GM23338 (cell line): ENCODE measurements around the gene COP1. TPM values are rescaled to one million over a fixed set of nuclear protein-coding genes. Genes with fewer than 3 reads are reported as not detected.
A peak's percentile ranks its signal among the peaks of the same experiment; 100 is the strongest.

Source experiments
- ATAC-seq: fragments of 200-7000 bp; cut with Tn5 transposase; 3 replicates; pipeline ENCODE4 v1.9.1; 2020
- DNase-seq: peaks from one replicate; pipeline ENCODE4 v3.0.0-alpha.2; 2015; ENCODE audit warnings: low spot score
- H2AFZ ChIP-seq: fragments of 200-600 bp; sonication (generic); 2 replicates; pipeline ENCODE4 v1.8.0; 2016; ENCODE audit warnings: antibody characterized with exemption, mild to moderate bottlenecking, moderate library complexity
- H3F3A ChIP-seq: fragments of 200-600 bp; sonication (generic); replicated peaks from 2 replicates; pipeline ENCODE4 v1.8.0; 2017; ENCODE audit warnings: antibody characterized with exemption, mixed run types, low read depth
- H3K27ac ChIP-seq: fragments of 200-600 bp; sonication (generic); 2 replicates; pipeline ENCODE4 v1.6.1; 2016; ENCODE audit warnings: low read depth
- H3K27me3 ChIP-seq: fragments of 200-600 bp; sonication (generic); 2 replicates; pipeline ENCODE4 v1.8.0; 2016; ENCODE audit warnings: mild to moderate bottlenecking, mixed run types, moderate library complexity; ENCODE audit not compliant: insufficient read depth
- H3K36me3 ChIP-seq: fragments of 200-600 bp; sonication (generic); 2 replicates; pipeline ENCODE4 v1.8.0; 2016; ENCODE audit warnings: mild to moderate bottlenecking; ENCODE audit not compliant: insufficient read depth
- H3K4me1 ChIP-seq: fragments of 200-600 bp; sonication (generic); 2 replicates; pipeline ENCODE4 v1.8.0; 2016; ENCODE audit warnings: mild to moderate bottlenecking, moderate library complexity; ENCODE audit not compliant: insufficient read depth
- H3K4me2 ChIP-seq: fragments of 200-600 bp; sonication (generic); 2 replicates; pipeline ENCODE4 v1.7.1; 2017; ENCODE audit warnings: mixed run types
- H3K4me3 ChIP-seq: fragments of 200-600 bp; sonication (generic); 2 replicates; pipeline ENCODE4 v1.6.1; 2016; ENCODE audit warnings: mixed run types
- H3K79me2 ChIP-seq: fragments of 200-600 bp; sonication (generic); replicated peaks from 2 replicates; pipeline ENCODE4 v1.8.0; 2017; ENCODE audit warnings: mild to moderate bottlenecking; ENCODE audit not compliant: insufficient read depth
- H3K9me2 ChIP-seq: fragments of 200-600 bp; sonication (generic); 2 replicates; pipeline ENCODE4 v1.8.0; 2017; ENCODE audit not compliant: insufficient read depth
- H4K20me1 ChIP-seq: fragments of 200-600 bp; sonication (generic); replicated peaks from 2 replicates; pipeline ENCODE4 v1.8.0; 2017; ENCODE audit warnings: mild to moderate bottlenecking; ENCODE audit not compliant: insufficient read depth
- H3K27ac Mint-ChIP-seq: 2 replicates; pipeline ENCODE4 v1.8.0; 2020; ENCODE audit warnings: inconsistent platforms, mild to moderate bottlenecking, moderate library complexity, mixed read lengths
- H3K27me3 Mint-ChIP-seq: 3 replicates; pipeline ENCODE4 v1.8.0; 2022; ENCODE audit warnings: low read depth, mild to moderate bottlenecking, moderate library complexity, mixed read lengths, inconsistent platforms; ENCODE audit not compliant: insufficient read depth, poor library complexity
- H3K36me3 Mint-ChIP-seq: 3 replicates; pipeline ENCODE4 v1.8.0; 2021; ENCODE audit warnings: low read depth, mild to moderate bottlenecking, inconsistent platforms, moderate library complexity, mixed read lengths
- H3K4me1 Mint-ChIP-seq: 3 replicates; pipeline ENCODE4 v1.8.0; 2020; ENCODE audit warnings: mild to moderate bottlenecking, inconsistent platforms, mixed read lengths
- H3K4me3 Mint-ChIP-seq: 3 replicates; pipeline ENCODE4 v1.8.0; 2021; ENCODE audit warnings: moderate library complexity, mild to moderate bottlenecking, inconsistent platforms, mixed read lengths
- H3K9me3 Mint-ChIP-seq: 3 replicates; pipeline ENCODE4 v1.8.0; 2020; ENCODE audit warnings: moderate library complexity, mild to moderate bottlenecking, inconsistent platforms, mixed read lengths
- CREB1 ChIP-seq: fragments of 250-450 bp; sonication (Bioruptor Pico); IDR thresholded peaks from 2 replicates; pipeline ENCODE4 v1.5.0; 2020; ENCODE audit warnings: low read depth, mild to moderate bottlenecking, moderate library complexity
- ETS1 ChIP-seq: IDR thresholded peaks from 2 replicates; pipeline ENCODE4 v1.6.1; 2016; ENCODE audit warnings: antibody characterized with exemption
- EZH2 ChIP-seq: fragments of 200-600 bp; sonication (generic); IDR thresholded peaks from one replicate; pipeline ENCODE4 v1.8.0; 2017; ENCODE audit warnings: antibody characterized with exemption, mild to moderate bottlenecking, low read depth; ENCODE audit not compliant: unreplicated experiment
- EZH2phosphoT487 ChIP-seq: fragments of 200-600 bp; sonication (generic); IDR thresholded peaks from one replicate; pipeline ENCODE4 v1.8.1; 2018; ENCODE audit warnings: antibody characterized with exemption; ENCODE audit not compliant: unreplicated experiment
- POLR2AphosphoS5 ChIP-seq: IDR thresholded peaks from 2 replicates; pipeline ENCODE4 v1.6.1; 2016; ENCODE audit warnings: antibody characterized with exemption, low read depth
- REST ChIP-seq: IDR thresholded peaks from one replicate; pipeline ENCODE4 v1.6.1; 2018; ENCODE audit warnings: antibody characterized with exemption; ENCODE audit not compliant: unreplicated experiment
- ZNF114 ChIP-seq: fragments of 250-450 bp; sonication (Bioruptor Pico); IDR thresholded peaks from 2 replicates; pipeline ENCODE4 v1.5.0; 2020; ENCODE audit warnings: mild to moderate bottlenecking, moderate library complexity
- ZNF331 ChIP-seq: fragments of 250-450 bp; sonication (Bioruptor Pico); IDR thresholded peaks from 2 replicates; pipeline ENCODE4 v1.5.0; 2020; ENCODE audit warnings: low read depth, mild to moderate bottlenecking, moderate library complexity
- polyA plus RNA-seq: library from polyadenylated mRNA; unstranded; fragments of >200 nt; fragmentation: Nextera tagmentation; extraction: Ambion mirVana; gene quantifications from 2 replicates; pipeline ENCODE4 v1.2.1, GENCODE V29; 2016
- total RNA-seq: library from RNA; depleted of rRNA; stranded (reverse); fragments of >200 nt; shearing (Covaris generic); gene quantifications from 2 replicates; pipeline ENCODE4 v1.2.3, GENCODE V29; 2014
- TF ChIP-seq, protein P1 (sequence below), 2 experiments: fragments of 200-600 bp in 1 of 2; sonication (generic) in 1 of 2; conservative IDR thresholded peaks; 2 replicates each; pipeline versions ENCODE4 v1.5.1 to v1.6.1; 2016 to 2017; ENCODE audit warnings: antibody characterized with exemption in 2 of 2, low read depth in 2 of 2, mild to moderate bottlenecking in 2 of 2, moderate library complexity in 1 of 2

COP1 gene
- total and polyA plus RNA-seq, 2 experiments from 2014 or later = 54.0 to 54.9 TPM

DNA sequence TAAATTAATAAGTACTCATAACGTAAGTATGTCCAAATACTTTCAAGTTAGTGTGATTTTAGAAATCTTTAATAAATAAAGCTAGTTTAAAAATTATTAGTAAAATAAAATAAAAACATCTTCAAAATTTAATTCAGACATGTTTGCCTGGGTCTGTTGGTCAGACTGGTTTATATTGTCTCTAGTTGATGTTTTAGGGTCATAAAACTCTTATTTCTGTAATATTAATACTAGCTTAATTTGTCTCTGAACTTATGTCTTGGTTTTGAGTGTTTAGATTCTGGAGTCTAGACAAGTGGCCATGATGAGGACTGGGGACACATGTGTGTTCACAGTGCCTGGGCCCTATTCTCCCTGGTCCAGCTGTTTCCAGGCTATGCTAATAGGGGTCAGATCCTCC is 279.1 kb downstream of the COP1 start:
- Histone ChIP-seq H2AFZ (no peak overlapping the region), H3K36me3 (peaks cover 3% of the 10 kb centered on the region; the same call in 1 of the 2 replicates), H3K4me2 (no peak overlapping the region), H3F3A (no peaks in the 10 kb centered on the region), H3K27me3 (peaks cover 31% of the 10 kb centered on the region), H3K27ac (no peak overlapping the region), H3K9me2 (no peaks in the 10 kb centered on the region; the same call in 1 of the 2 replicates), H4K20me1 (no peaks in the 10 kb centered on the region; the same call in 1 of the 2 replicates), H3K79me2 (no peaks in the 10 kb centered on the region), H3K4me1 (no peaks in the 10 kb centered on the region), H3K4me3 (no peak overlapping the region)
- Mint-ChIP-seq H3K9me3 (peaks cover 21% of the 10 kb centered on the region; the same call in 2 of the 3 replicates), H3K27me3 (peaks cover 11% of the 10 kb centered on the region), H3K27ac (no peak overlapping the region), H3K4me1 (peaks cover 8% of the 10 kb centered on the region; the same call in 2 of the 3 replicates), H3K36me3 (peaks cover 16% of the 10 kb centered on the region; the same call in 2 of the 3 replicates), H3K4me3 (no peak overlapping the region)
- DNase-seq (no peak), ATAC-seq (no peak)
- TF ChIP-seq, protein P1, sequence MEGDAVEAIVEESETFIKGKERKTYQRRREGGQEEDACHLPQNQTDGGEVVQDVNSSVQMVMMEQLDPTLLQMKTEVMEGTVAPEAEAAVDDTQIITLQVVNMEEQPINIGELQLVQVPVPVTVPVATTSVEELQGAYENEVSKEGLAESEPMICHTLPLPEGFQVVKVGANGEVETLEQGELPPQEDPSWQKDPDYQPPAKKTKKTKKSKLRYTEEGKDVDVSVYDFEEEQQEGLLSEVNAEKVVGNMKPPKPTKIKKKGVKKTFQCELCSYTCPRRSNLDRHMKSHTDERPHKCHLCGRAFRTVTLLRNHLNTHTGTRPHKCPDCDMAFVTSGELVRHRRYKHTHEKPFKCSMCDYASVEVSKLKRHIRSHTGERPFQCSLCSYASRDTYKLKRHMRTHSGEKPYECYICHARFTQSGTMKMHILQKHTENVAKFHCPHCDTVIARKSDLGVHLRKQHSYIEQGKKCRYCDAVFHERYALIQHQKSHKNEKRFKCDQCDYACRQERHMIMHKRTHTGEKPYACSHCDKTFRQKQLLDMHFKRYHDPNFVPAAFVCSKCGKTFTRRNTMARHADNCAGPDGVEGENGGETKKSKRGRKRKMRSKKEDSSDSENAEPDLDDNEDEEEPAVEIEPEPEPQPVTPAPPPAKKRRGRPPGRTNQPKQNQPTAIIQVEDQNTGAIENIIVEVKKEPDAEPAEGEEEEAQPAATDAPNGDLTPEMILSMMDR (conservative IDR thresholded peaks at IDR 0.05; ENCODE audit: low read depth in 2 of 2) = no peak
- no peak for TF ChIP-seq EZH2phosphoT487
- no peak for TF ChIP-seq ETS1
- no peak for TF ChIP-seq ZNF114 (CRISPR knock-in tag)

DNA sequence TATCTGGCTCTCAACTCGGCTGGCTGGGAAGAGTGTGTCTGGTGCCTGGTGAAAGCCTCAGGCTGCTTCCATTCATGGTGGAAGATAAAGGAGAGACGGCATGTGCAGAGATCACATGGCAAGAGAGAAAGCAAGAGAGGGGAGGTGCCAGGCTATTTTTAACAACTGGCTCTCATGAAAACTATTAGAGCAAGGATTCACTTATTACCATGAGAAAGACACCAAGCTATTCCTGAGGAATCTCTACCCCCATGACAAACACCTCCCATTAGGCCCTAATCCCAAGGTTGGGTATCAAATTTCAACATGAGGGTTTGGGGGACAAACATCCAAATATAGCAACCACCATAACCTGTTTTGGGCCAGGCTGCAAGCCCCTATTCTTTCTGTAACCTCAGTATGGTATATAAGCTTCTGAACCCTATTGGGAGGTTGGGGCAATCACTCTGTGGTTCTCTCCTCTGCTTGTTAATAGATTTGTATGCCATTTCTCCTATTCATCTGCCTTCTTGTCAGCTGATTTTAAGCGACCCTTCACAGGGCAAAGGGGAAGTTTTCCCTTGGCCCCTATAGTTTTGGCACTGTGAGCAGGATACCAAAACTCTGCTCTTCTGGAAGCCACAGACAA is 284.7 kb downstream of the COP1 start:
- Histone ChIP-seq H3K79me2 (no peaks in the 10 kb centered on the region), H2AFZ (no peak overlapping the region), H3K36me3 (no peaks in the 10 kb centered on the region; the same call in 1 of the 2 replicates), H3K27me3 (peaks cover 81% of the 10 kb centered on the region), H4K20me1 (peaks cover 2% of the 10 kb centered on the region), H3K4me2 (peak overlapping the region; percentile 48), H3K4me3 (peak overlapping the region; percentile 15), H3K27ac (peak overlapping the region; percentile 13; the same call in 1 of the 2 replicates), H3K4me1 (peaks cover 26% of the 10 kb centered on the region), H3K9me2 (no peaks in the 10 kb centered on the region; the same call in 1 of the 2 replicates), H3F3A (no peaks in the 10 kb centered on the region)
- Mint-ChIP-seq H3K27me3 (peaks cover 58% of the 10 kb centered on the region), H3K4me1 (peaks cover 40% of the 10 kb centered on the region), H3K27ac (no peak overlapping the region), H3K9me3 (peaks cover 7% of the 10 kb centered on the region; the same call in 2 of the 3 replicates), H3K36me3 (peaks cover 6% of the 10 kb centered on the region; the same call in 2 of the 3 replicates), H3K4me3 (peak overlapping the region; percentile 54)
- ATAC-seq (peak; percentile 68), DNase-seq (peak; percentile 85)
- no peak for TF ChIP-seq POLR2AphosphoS5
- no peak for TF ChIP-seq ZNF331 (CRISPR knock-in tag)
- TF ChIP-seq, protein P1 (conservative IDR thresholded peaks at IDR 0.05; ENCODE audit: low read depth in 2 of 2) = no peak
- peak; percentile 24; the same call in 1 of the 2 replicates for TF ChIP-seq CREB1 (CRISPR knock-in tag)
- TF ChIP-seq EZH2 = no peak
- no peak for TF ChIP-seq REST
- TF ChIP-seq EZH2phosphoT487 = no peak
